H1 (cell line): ENCODE results near the gene GNA12. TPM values are rescaled to one million over a fixed set of nuclear protein-coding genes. Genes with fewer than 3 reads are reported as not detected.

Source experiments
- CTCF ChIA-PET: fragments of 300-600 bp; sonication (Branson Sonifier 250); formaldehyde crosslinking; loops from one replicate; lab custom pipeline; 2021; ENCODE audit not compliant: partially characterized antibody; lab: Charles Lee
- POLR2A ChIA-PET: fragments of 300-600 bp; sonication (Branson Sonifier 250); formaldehyde crosslinking; loops from one replicate; lab custom pipeline; 2021; ENCODE audit warnings: inconsistent platforms; ENCODE audit not compliant: partially characterized antibody; lab: Charles Lee
- DNase-seq, 2 experiments: peaks; one replicate each; pipeline versions ENCODE4 v3.0.0 to v3.0.0-alpha.2; 2010 to 2022; ENCODE audit warnings: low spot score in 2 of 2, low read depth in 1 of 2, mixed read lengths in 1 of 2
- FAIRE-seq: peaks from 2 replicates; lab custom pipeline; 2011; peaks lifted over from hg19 to GRCh38; lab: Jason Lieb, UNC
- H2AFZ ChIP-seq: 2 replicates; pipeline ENCODE4 v1.8.1; 2012; ENCODE audit warnings: low read length, inconsistent platforms
- H2AK5ac ChIP-seq: 2 replicates; pipeline ENCODE4 v1.6.1; 2013; ENCODE audit warnings: low read depth, low read length
- H2BK120ac ChIP-seq: replicated peaks from 2 replicates; pipeline ENCODE3; 2013; ENCODE audit warnings: low read depth, low read length, inconsistent platforms
- H2BK12ac ChIP-seq: 2 replicates; pipeline ENCODE4 v1.6.1; 2013; ENCODE audit warnings: low read depth, low read length
- H2BK15ac ChIP-seq: 2 replicates; pipeline ENCODE4 v1.6.1; 2013; ENCODE audit warnings: low read length
- H2BK20ac ChIP-seq: 2 replicates; pipeline ENCODE4 v1.6.1; 2013; ENCODE audit warnings: low read length
- H2BK5ac ChIP-seq: 2 replicates; pipeline ENCODE4 v1.6.1; 2013; ENCODE audit warnings: low read depth, low read length
- H3K14ac ChIP-seq: 2 replicates; pipeline ENCODE4 v1.6.1; 2013; ENCODE audit warnings: inconsistent platforms; ENCODE audit not compliant: insufficient read length
- H3K18ac ChIP-seq: 2 replicates; pipeline ENCODE4 v1.6.1; 2013; ENCODE audit warnings: low read length; ENCODE audit errors: extremely low read depth
- H3K23ac ChIP-seq: 2 replicates; pipeline ENCODE4 v1.6.1; 2013; ENCODE audit warnings: inconsistent platforms; ENCODE audit not compliant: insufficient read length
- H3K23me2 ChIP-seq: 2 replicates; pipeline ENCODE4 v1.6.1; 2013; ENCODE audit warnings: low read depth, low read length
- H3K27ac ChIP-seq: 2 replicates; pipeline ENCODE4 v1.6.1; 2011; ENCODE audit warnings: low read depth, low read length, inconsistent platforms
- H3K27me3 ChIP-seq, 4 experiments: replicated peaks in 1 of 4; 1 replicate in 1 of 4; 2 replicates in 3 of 4; pipeline versions ENCODE4 v1.6.1 to v1.8.1; 2011 to 2013; ENCODE audit warnings: low read length in 3 of 4, mild to moderate bottlenecking in 3 of 4, inconsistent platforms in 2 of 4, mixed read lengths in 2 of 4, moderate library complexity in 1 of 4; ENCODE audit not compliant: control insufficient read depth in 3 of 4, insufficient read depth in 3 of 4; ENCODE audit errors: extremely low read depth in 1 of 4
- H3K36me3 ChIP-seq, 4 experiments: 2 replicates each; pipeline versions ENCODE4 v1.6.1 to v1.8.1; 2011 to 2013; ENCODE audit warnings: mild to moderate bottlenecking in 4 of 4, low read length in 3 of 4, moderate library complexity in 2 of 4, control low read depth in 1 of 4, inconsistent platforms in 1 of 4; ENCODE audit not compliant: insufficient read depth in 4 of 4, control insufficient read depth in 2 of 4
- H3K4ac ChIP-seq: replicated peaks from 2 replicates; pipeline ENCODE3; 2013; ENCODE audit warnings: low read length, low read depth, mixed read lengths, inconsistent platforms; ENCODE audit not compliant: insufficient read length
- H3K4me1 ChIP-seq, 4 experiments: replicated peaks in 1 of 4; 1 replicate in 1 of 4; 2 replicates in 3 of 4; pipeline versions ENCODE4 v1.6.1 to v1.8.1; 2011 to 2013; ENCODE audit warnings: low read length in 3 of 4, inconsistent platforms in 2 of 4, mixed read lengths in 1 of 4; ENCODE audit not compliant: insufficient read depth in 4 of 4, control insufficient read depth in 3 of 4
- H3K4me2 ChIP-seq, 2 experiments: 2 replicates each; pipeline versions ENCODE4 v1.6.1 to v1.8.1; 2011 to 2013; ENCODE audit warnings: low read depth in 2 of 2, low read length in 2 of 2, control low read depth in 1 of 2, inconsistent platforms in 1 of 2, mild to moderate bottlenecking in 1 of 2; ENCODE audit not compliant: insufficient read depth in 1 of 2
- H3K4me3 ChIP-seq, 4 experiments: fragments of 200-600, 300-600 bp in 1 of 4; sonication (generic), shearing (Covaris generic), sonication (Bioruptor Twin) in 1 of 4; 2 replicates each; pipeline versions ENCODE4 v1.5.1 to v1.8.1; 2011 to 2016; ENCODE audit warnings: low read length in 4 of 4, low read depth in 3 of 4, control low read depth in 2 of 4, inconsistent platforms in 2 of 4, mild to moderate bottlenecking in 2 of 4, mixed read lengths in 1 of 4, moderate library complexity in 1 of 4; ENCODE audit not compliant: insufficient read depth in 2 of 4; ENCODE audit errors: extremely low read depth in 1 of 4
- H3K56ac ChIP-seq: replicated peaks from 2 replicates; pipeline ENCODE3; 2013; ENCODE audit warnings: low read depth, mild to moderate bottlenecking, mixed read lengths, low read length, inconsistent platforms; ENCODE audit not compliant: insufficient read length
- H3K79me1 ChIP-seq: 2 replicates; pipeline ENCODE4 v1.6.1; 2013; ENCODE audit warnings: low read depth, low read length, control low read depth
- H3K79me2 ChIP-seq, 2 experiments: 2 replicates each; pipeline versions ENCODE4 v1.6.1 to v1.8.1; 2012 to 2013; ENCODE audit warnings: low read length in 2 of 2, mild to moderate bottlenecking in 2 of 2, inconsistent platforms in 1 of 2; ENCODE audit not compliant: insufficient read depth in 2 of 2, control insufficient read depth in 1 of 2
- H3K9ac ChIP-seq, 4 experiments: replicated peaks in 1 of 4; 1 replicate in 1 of 4; 2 replicates in 3 of 4; pipeline versions ENCODE4 v1.6.1 to v1.8.1; 2011 to 2013; ENCODE audit warnings: low read depth in 3 of 4, low read length in 3 of 4, control low read depth in 2 of 4, mild to moderate bottlenecking in 2 of 4, moderate library complexity in 2 of 4, inconsistent platforms in 1 of 4; ENCODE audit errors: extremely low read depth in 1 of 4
- H3K9me3 ChIP-seq, 2 experiments: 2 replicates each; pipeline versions ENCODE4 v1.6.1 to v1.8.1; 2012 to 2013; ENCODE audit warnings: mild to moderate bottlenecking in 2 of 2, moderate library complexity in 2 of 2, control low read depth in 1 of 2, inconsistent platforms in 1 of 2, low read depth in 1 of 2, low read length in 1 of 2, mixed read lengths in 1 of 2; ENCODE audit not compliant: insufficient read depth in 2 of 2
- H4K20me1 ChIP-seq, 2 experiments: replicated peaks in 1 of 2; 2 replicates each; pipeline versions ENCODE3 to v1.8.1; 2011 to 2013; ENCODE audit warnings: inconsistent platforms in 2 of 2, low read length in 2 of 2, mild to moderate bottlenecking in 1 of 2; ENCODE audit not compliant: insufficient read depth in 2 of 2, control insufficient read depth in 1 of 2
- H4K5ac ChIP-seq: 2 replicates; pipeline ENCODE4 v1.6.1; 2013; ENCODE audit warnings: low read length, low read depth, mixed read lengths, inconsistent platforms; ENCODE audit not compliant: insufficient read length
- H4K8ac ChIP-seq: 2 replicates; pipeline ENCODE4 v1.8.0; 2013; ENCODE audit warnings: mild to moderate bottlenecking, moderate library complexity, low read length, inconsistent platforms; ENCODE audit not compliant: insufficient read depth; ENCODE audit errors: extremely low read depth
- H4K91ac ChIP-seq: replicated peaks from 2 replicates; pipeline ENCODE3; 2013; ENCODE audit warnings: low read length, mixed read lengths, inconsistent platforms; ENCODE audit not compliant: insufficient read length
- ASH2L ChIP-seq: fragments of 200-600, 300-600 bp; sonication (generic); IDR thresholded peaks from one replicate; pipeline ENCODE4 v1.7.1; 2017; ENCODE audit warnings: low read length
- CBX5 ChIP-seq: fragments of 300-800, 300-1000 bp; sonication (generic); IDR thresholded peaks from 2 replicates; pipeline ENCODE4 v1.7.1; 2016; ENCODE audit warnings: antibody characterized with exemption, low read length, low read depth
- CBX8 ChIP-seq: fragments of 300-800, 300-1000 bp; sonication (generic); IDR thresholded peaks from 2 replicates; pipeline ENCODE4 v1.7.1; 2016; ENCODE audit warnings: low read depth, low read length, borderline replicate concordance
- EP300 ChIP-seq, 2 experiments: IDR thresholded peaks; 1 replicate in 1 of 2; 2 replicates in 1 of 2; pipeline ENCODE4 v1.6.1; 2011 to 2012; ENCODE audit warnings: low read depth in 2 of 2, low read length in 2 of 2, mild to moderate bottlenecking in 2 of 2, borderline replicate concordance in 1 of 2, inconsistent platforms in 1 of 2, moderate library complexity in 1 of 2
- GABPA ChIP-seq: IDR thresholded peaks from 2 replicates; pipeline ENCODE4 v1.6.1; 2011; ENCODE audit warnings: mild to moderate bottlenecking, low read length, moderate library complexity, borderline replicate concordance; ENCODE audit not compliant: insufficient read depth
- GTF2F1 ChIP-seq: IDR thresholded peaks from 2 replicates; pipeline ENCODE4 v1.6.1; 2012; ENCODE audit warnings: low read depth, low read length, improper control_type of control experiment, borderline replicate concordance
- JUND ChIP-seq: IDR thresholded peaks from 2 replicates; pipeline ENCODE4 v1.6.1; 2011; ENCODE audit warnings: mild to moderate bottlenecking, improper control_type of control experiment, low read length
- RBBP5 ChIP-seq: IDR thresholded peaks from 2 replicates; pipeline ENCODE4 v1.7.1; 2012; ENCODE audit warnings: low read depth, mild to moderate bottlenecking, inconsistent platforms, low read length, moderate library complexity, borderline replicate concordance
- SIN3A ChIP-seq, 2 experiments: IDR thresholded peaks in 1 of 2; conservative IDR thresholded peaks in 1 of 2; 2 replicates each; pipeline ENCODE4 v1.6.1; 2011 to 2012; ENCODE audit warnings: low read length in 2 of 2, improper control_type of control experiment in 1 of 2, low read depth in 1 of 2, mild to moderate bottlenecking in 1 of 2
- SP4 ChIP-seq: IDR thresholded peaks from 2 replicates; pipeline ENCODE4 v1.6.1; 2012; ENCODE audit warnings: low read length, inconsistent platforms
- SUZ12 ChIP-seq: fragments of 200-600 bp; sonication (generic); IDR thresholded peaks from 2 replicates; pipeline ENCODE4 v1.6.1; 2012; ENCODE audit warnings: mild to moderate bottlenecking, inconsistent platforms, low read length, moderate library complexity, mixed read lengths
- ZNF274 ChIP-seq: IDR thresholded peaks from 2 replicates; pipeline ENCODE4 v1.7.0; 2012; ENCODE audit warnings: low read length, borderline replicate concordance; ENCODE audit errors: extremely low read depth
- WGBS, 2 experiments: shearing (Covaris generic) in 1 of 2; methylation state at CpG; one replicate each; pipeline versions ENCODE4 v1.1.6 to v1.1.7; 2013 to 2015; ENCODE audit warnings: low lambda C conversion rate in 2 of 2, mixed read lengths in 2 of 2, inconsistent platforms in 1 of 2, low coverage in 1 of 2, missing lambda C conversion rate in 1 of 2; ENCODE audit not compliant: insufficient replicate concordance in 2 of 2, insufficient coverage in 1 of 2, insufficient read length in 1 of 2; ENCODE audit errors: extremely low coverage in 1 of 2, missing lambda C conversion rate in 1 of 2; 5-methylcytosine and 5-hydroxymethylcytosine counted together
- polyA plus RNA-seq, 7 experiments: library from polyadenylated mRNA; depleted of rRNA in 3 of 7; stranded (reverse) in 5 of 7; unstranded in 2 of 7; fragments of >200 nt in 5 of 7; fragments of 200-250 nt in 2 of 7; gene quantifications; 1 replicate in 5 of 7; 2 replicates in 1 of 7; 4 replicates in 1 of 7; pipeline versions ENCODE4 v1.2.1 to v1.2.3, GENCODE V29; 2011 to 2013; ENCODE audit warnings: missing spikeins in 2 of 7, mixed read lengths in 2 of 7
- total RNA-seq: library from RNA; stranded (reverse); fragmentation: NEBNext Ultra II Directional; extraction: Animal tissue kit (Norgen Biotek cat#: 25700); gene quantifications from 2 replicates; pipeline ENCODE4 v1.2.1, GENCODE V29; 2021
- TF ChIP-seq, protein P1 (sequence below): IDR thresholded peaks from 2 replicates; pipeline ENCODE4 v1.6.1; 2012; ENCODE audit warnings: inconsistent platforms

GNA12 gene
- total and polyA plus RNA-seq, 2 of the 8 experiments (the other 6 are each of a cell fraction or from before 2014, with no cell fraction given), result 96.5 to 109 TPM

DNA sequence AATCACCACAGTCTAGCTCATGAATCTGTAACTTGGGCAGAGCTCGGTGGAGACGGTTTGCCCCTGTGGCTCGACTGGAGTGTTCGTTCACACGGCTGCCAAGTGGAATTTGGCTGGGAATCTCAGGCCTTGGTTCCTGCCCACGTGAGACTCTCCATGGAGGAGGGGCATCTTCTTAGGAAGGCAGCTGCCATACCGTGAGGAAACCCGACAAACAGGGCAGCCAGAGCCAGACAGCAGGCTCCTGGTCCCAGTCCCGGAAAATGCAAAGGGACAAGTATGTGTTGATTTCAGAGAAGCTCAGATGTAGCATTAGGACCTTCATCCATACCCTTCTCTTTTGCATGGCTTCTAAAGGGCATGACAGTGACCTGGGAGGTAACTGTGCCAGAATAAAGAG is 129.5 kb downstream of the GNA12 start:
- H3K14ac ChIP-seq, result no peak overlapping the region
- no peak overlapping the region for H2BK12ac ChIP-seq
- no peak overlapping the region for H2AFZ ChIP-seq
- no peak overlapping the region for H2BK120ac ChIP-seq
- H3K9ac ChIP-seq, result no peak overlapping the region
- H4K20me1 ChIP-seq, result peaks cover 0 to 4% of the 10 kb centered on the region in 2 experiments
- H3K18ac ChIP-seq, result no peak overlapping the region; the same call in 1 of the 2 replicates
- H3K79me2 ChIP-seq, result no peaks in the 10 kb centered on the region
- H3K4me3 ChIP-seq, result no peak overlapping the region
- H2BK20ac ChIP-seq, result no peak overlapping the region
- no peak overlapping the region for H2BK5ac ChIP-seq
- no peak overlapping the region for H2AK5ac ChIP-seq
- H3K4me1 ChIP-seq, result peaks cover 0 to 3% (median 0%) of the 10 kb centered on the region in 4 experiments; a peak in 3 of 7 replicates
- H3K27me3 ChIP-seq, result no peaks in the 10 kb centered on the region
- no peak overlapping the region for H3K4me2 ChIP-seq
- H4K5ac ChIP-seq, result no peak overlapping the region
- H3K79me1 ChIP-seq, result no peaks in the 10 kb centered on the region; the same call in 1 of the 2 replicates
- H3K23me2 ChIP-seq, result no peaks in the 10 kb centered on the region
- H3K36me3 ChIP-seq, result peaks cover 0 to 9% (median 8%) of the 10 kb centered on the region in 4 experiments; a peak in 4 of 8 replicates
- 91% methylated on average over 9 of the region's 9 CpGs; no CpG with 5 or more reads in 1 of the 2 experiments for WGBS, 2 experiments
- no peak overlapping the region for H4K91ac ChIP-seq
- POLR2A ChIA-PET, result no interaction called here
- H3K9me3 ChIP-seq, result no peaks in the 10 kb centered on the region
- FAIRE-seq (no peak), DNase-seq (no peak)
- no peak overlapping the region for H3K27ac ChIP-seq
- no peak overlapping the region for H3K56ac ChIP-seq
- no peak overlapping the region for H3K4ac ChIP-seq
- CTCF ChIA-PET, result interaction anchor here (0.8 to 9.1 kb wide), 12 partner anchors 9 to 106 kb away, joined by 3 to 83 read pairs (median 8); no protein-coding TSS in a partner anchor
- H3K23ac ChIP-seq, result no peak overlapping the region
- no peak overlapping the region for H2BK15ac ChIP-seq
- no peak overlapping the region; the same call in 1 of the 2 replicates for H4K8ac ChIP-seq
- TF ChIP-seq SP4 (no peak), CBX8 (no peak), ZNF274 (no peak), EP300 (IDR thresholded peaks at IDR 0.05; ENCODE audit: borderline replicate concordance in 1 of 2, low read depth in 2 of 2, low read length in 2 of 2) (no peak), ASH2L (no peak), RBBP5 (no peak), GABPA (no peak), GTF2F1 (no peak), SUZ12 (no peak), SIN3A (conservative IDR thresholded peaks at IDR 0.05 in 1 of 2, IDR thresholded peaks at IDR 0.05 in 1 of 2; ENCODE audit: low read depth in 1 of 2, low read length in 2 of 2) (no peak), CBX5 (no peak), JUND (no peak)
- TF ChIP-seq, protein P1, sequence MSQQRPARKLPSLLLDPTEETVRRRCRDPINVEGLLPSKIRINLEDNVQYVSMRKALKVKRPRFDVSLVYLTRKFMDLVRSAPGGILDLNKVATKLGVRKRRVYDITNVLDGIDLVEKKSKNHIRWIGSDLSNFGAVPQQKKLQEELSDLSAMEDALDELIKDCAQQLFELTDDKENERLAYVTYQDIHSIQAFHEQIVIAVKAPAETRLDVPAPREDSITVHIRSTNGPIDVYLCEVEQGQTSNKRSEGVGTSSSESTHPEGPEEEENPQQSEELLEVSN, result no peak
